ENCODE data around the gene IL25. TPM values are rescaled to one million over a fixed set of nuclear protein-coding genes. Genes with fewer than 3 reads are reported as not detected.

The IL25 gene
- total and polyA plus RNA-seq, 2 of the 4 experiments (the other 2 are of a cell fraction), result not detected

DNA sequence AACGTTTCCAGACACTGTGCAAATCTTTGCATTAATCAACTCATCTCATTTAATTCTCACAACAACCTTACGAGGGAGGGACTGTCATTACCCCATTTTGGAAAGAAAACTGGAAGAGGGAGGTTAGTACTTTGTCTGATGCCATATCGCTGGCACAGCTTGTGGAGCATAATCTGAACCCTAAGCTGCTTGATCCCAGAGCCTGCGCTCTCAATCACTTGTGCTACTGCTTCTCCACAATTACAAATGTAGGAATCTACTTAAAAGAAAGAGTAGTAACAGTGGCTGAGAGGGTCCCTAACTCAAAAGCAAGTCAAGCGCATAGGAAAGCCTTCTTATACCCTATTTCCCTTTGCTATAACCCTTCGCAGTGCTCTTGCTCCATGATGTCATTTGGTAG, 10.8 kb upstream of the IL25 start:
- no CpG with 5 or more reads among the region's 6 CpGs for WGBS, 2 experiments (ENCODE audit: extremely low coverage in 2 of 2, insufficient read length in 1 of 2)
- TF ChIP-seq MXI1 (IDR thresholded peaks at IDR 0.05; ENCODE audit: borderline replicate concordance, low read depth, low read length) (no peak), BHLHE40 (IDR thresholded peaks at IDR 0.05; ENCODE audit: low read depth, low read length) (no peak), MAFK (IDR thresholded peaks at IDR 0.05; ENCODE audit: low read depth, low read length) (no peak), POLR2A (IDR thresholded peaks at IDR 0.05; ENCODE audit: low read depth, low read length) (no peak), RAD21 (IDR thresholded peaks at IDR 0.05; ENCODE audit: low read length) (no peak), CHD1 (IDR thresholded peaks at IDR 0.05; ENCODE audit: low read depth, low read length) (no peak), RCOR1 (IDR thresholded peaks at IDR 0.05; ENCODE audit: insufficient replicate concordance, low read length) (no peak), FOS (IDR thresholded peaks at IDR 0.05; ENCODE audit: low read depth, low read length) (no peak)
- TF ChIP-seq, protein P1, sequence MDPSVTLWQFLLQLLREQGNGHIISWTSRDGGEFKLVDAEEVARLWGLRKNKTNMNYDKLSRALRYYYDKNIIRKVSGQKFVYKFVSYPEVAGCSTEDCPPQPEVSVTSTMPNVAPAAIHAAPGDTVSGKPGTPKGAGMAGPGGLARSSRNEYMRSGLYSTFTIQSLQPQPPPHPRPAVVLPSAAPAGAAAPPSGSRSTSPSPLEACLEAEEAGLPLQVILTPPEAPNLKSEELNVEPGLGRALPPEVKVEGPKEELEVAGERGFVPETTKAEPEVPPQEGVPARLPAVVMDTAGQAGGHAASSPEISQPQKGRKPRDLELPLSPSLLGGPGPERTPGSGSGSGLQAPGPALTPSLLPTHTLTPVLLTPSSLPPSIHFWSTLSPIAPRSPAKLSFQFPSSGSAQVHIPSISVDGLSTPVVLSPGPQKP (IDR thresholded peaks at IDR 0.05; ENCODE audit: borderline replicate concordance, low read depth, low read length), result no peak
- POLR2A ChIA-PET (ENCODE audit: unreplicated experiment), result no interaction called here

More for the DNA sequence above, 10.8 kb upstream of the IL25 start:
- H3K9ac ChIP-seq (ENCODE audit: low read depth, low read length), result no peak overlapping the region
- CTCF ChIA-PET, result interaction anchor here (1.0 to 2.5 kb wide), 2 partner anchors 10 to 18 kb away, joined by 3 to 8 read pairs; partner anchors contain the start of gene SLC22A17
- no peak overlapping the region for H2BK15ac ChIP-seq (ENCODE audit: low read depth, low read length)
- intact Hi-C loops (cut with micrococcal nuclease) (loop anchor here (1.0 kb wide), 1 partner anchor 33 kb away; no protein-coding TSS in a partner anchor), in situ Hi-C loops (cut with MboI; ENCODE audit: low sequenced_read_pairs) (no loop called here), dilution Hi-C loops (cut with HindIII; ENCODE audit: low sequenced_read_pairs, unreplicated experiment) (no loop called here)
- H2BK5ac ChIP-seq (ENCODE audit: low read depth, low read length, poor library complexity, severe bottlenecking), result no peak overlapping the region
- H3K18ac ChIP-seq (ENCODE audit: low read depth, low read length), result no peak overlapping the region
- no peak overlapping the region for H3K14ac ChIP-seq (replicated peaks; ENCODE audit: low read depth, low read length)
- no peak overlapping the region for H3K4me2 ChIP-seq (ENCODE audit: low read depth, low read length)
- DNase-seq, result no peak
- H2BK120ac ChIP-seq (ENCODE audit: low read depth, low read length), result no peak overlapping the region
- no peak overlapping the region for H4K5ac ChIP-seq (ENCODE audit: low read depth, low read length)
- no peaks in the 10 kb centered on the region for H3K27me3 ChIP-seq (ENCODE audit: control insufficient read depth, insufficient read depth, low read length)
- H3K9me3 ChIP-seq (ENCODE audit: control insufficient read depth, insufficient read depth, low read length), result no peaks in the 10 kb centered on the region
- H4K20me1 ChIP-seq (ENCODE audit: insufficient read depth, low read length), result peaks cover 12% of the 10 kb centered on the region; the same call in 1 of the 2 replicates
- H3K23ac ChIP-seq (ENCODE audit: low read depth, low read length), result no peak overlapping the region
- peaks cover 4% of the 10 kb centered on the region for H3K4me1 ChIP-seq (ENCODE audit: control insufficient read depth, insufficient read depth, low read length)
- BruUV-seq (replicated peaks), result no TSS peak
- H3K79me1 ChIP-seq (ENCODE audit: low read depth in 1 of 2, low read length in 2 of 2), result peaks cover 13 to 37% of the 10 kb centered on the region in 2 experiments; a peak in 3 of 4 replicates
- H2AFZ ChIP-seq (replicated peaks; ENCODE audit: low read length, poor library complexity), result no peak overlapping the region
- no peak overlapping the region for H3K4ac ChIP-seq (ENCODE audit: low read depth, low read length)
- H4K8ac ChIP-seq (ENCODE audit: low read depth in 2 of 2, low read length in 2 of 2), result no peak overlapping the region
- no peak overlapping the region for H3K56ac ChIP-seq (ENCODE audit: extremely low read depth, insufficient read depth, low read length)
- peaks cover 26% of the 10 kb centered on the region for H3K36me3 ChIP-seq (ENCODE audit: control insufficient read depth, insufficient read depth, low read length)
- no peak overlapping the region for H4K91ac ChIP-seq (ENCODE audit: insufficient read depth, low read depth, low read length)
- peaks cover 5% of the 10 kb centered on the region; the same call in 1 of the 2 replicates for H3K9me1 ChIP-seq (ENCODE audit: insufficient read depth, low read length)
- no peak overlapping the region for H3K27ac ChIP-seq (ENCODE audit: insufficient read depth, low read length)
- H2AK5ac ChIP-seq (ENCODE audit: low read depth, low read length), result no peak overlapping the region
- H2AK9ac ChIP-seq (replicated peaks; ENCODE audit: low read depth, low read length, poor library complexity), result no peak overlapping the region
- ATAC-seq (ENCODE audit: low read depth), result no peak
- H3K4me3 ChIP-seq (ENCODE audit: insufficient read depth, low read depth, low read length), result no peak overlapping the region
- no peak overlapping the region for H2BK20ac ChIP-seq (ENCODE audit: low read depth, low read length)
